ENCODE measurements around the gene SYNE1.
A peak's percentile ranks its signal among the peaks of the same experiment; 100 is the strongest.

The SYNE1 gene

DNA sequence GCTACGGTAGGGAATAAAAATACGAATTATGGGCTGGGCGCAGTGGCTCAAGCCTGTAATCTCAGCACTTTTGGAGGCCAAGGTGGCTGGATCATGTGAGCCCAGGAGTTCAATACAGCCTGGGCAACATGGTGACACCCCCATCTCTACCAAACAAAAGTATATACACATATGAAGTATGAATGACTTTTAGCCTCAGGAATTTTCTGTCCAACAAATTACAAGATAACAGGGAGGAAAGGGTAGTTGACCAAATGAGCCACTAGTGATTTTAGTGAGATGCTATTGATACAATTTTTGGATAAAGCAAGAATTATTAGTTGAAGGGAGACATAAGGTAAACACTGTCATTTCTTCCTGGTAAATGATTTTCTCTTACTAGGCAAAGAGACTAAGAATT is 328.2 kb downstream of the SYNE1 start:
- DNase-seq, result no peak

DNA sequence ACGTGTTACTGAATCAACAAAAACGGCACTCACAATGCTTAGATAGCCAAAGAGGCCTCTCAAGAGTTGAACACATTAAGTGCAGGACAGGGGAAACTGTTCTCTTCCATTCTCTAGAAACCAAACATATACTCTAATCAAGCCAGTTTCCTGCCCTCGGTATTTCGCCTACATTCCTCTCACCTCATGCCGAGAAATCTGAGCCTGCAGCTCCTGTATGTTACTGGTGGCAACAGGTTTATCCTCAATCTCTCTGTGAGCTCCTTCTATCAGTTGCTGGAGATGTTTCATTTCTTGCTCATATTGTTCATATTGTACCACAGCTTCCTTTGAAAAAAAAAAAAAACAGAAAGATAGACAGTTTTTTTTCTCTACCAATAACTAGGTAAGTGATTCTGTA is 328.9 kb downstream of the SYNE1 start:
- no peak for DNase-seq

DNA sequence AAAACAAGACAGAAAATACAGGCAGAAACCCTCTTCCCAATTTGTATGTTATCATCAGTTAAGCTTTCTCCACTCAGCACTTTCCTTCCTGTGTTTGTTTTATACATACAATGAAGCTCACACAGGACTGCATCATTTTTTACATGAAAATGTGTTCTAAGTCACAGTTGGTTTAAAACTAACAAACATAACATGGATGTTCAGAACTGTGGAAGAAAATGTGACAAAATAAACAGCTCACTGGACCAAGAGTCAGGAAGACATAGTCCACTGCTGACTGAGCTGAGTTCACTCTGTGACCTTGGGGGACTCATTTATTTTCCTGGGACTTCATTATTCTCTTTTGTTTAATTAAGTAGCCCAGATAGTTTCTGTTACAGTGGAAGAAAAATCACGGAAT is 331.5 kb downstream of the SYNE1 start:
- DNase-seq, result no peak

DNA sequence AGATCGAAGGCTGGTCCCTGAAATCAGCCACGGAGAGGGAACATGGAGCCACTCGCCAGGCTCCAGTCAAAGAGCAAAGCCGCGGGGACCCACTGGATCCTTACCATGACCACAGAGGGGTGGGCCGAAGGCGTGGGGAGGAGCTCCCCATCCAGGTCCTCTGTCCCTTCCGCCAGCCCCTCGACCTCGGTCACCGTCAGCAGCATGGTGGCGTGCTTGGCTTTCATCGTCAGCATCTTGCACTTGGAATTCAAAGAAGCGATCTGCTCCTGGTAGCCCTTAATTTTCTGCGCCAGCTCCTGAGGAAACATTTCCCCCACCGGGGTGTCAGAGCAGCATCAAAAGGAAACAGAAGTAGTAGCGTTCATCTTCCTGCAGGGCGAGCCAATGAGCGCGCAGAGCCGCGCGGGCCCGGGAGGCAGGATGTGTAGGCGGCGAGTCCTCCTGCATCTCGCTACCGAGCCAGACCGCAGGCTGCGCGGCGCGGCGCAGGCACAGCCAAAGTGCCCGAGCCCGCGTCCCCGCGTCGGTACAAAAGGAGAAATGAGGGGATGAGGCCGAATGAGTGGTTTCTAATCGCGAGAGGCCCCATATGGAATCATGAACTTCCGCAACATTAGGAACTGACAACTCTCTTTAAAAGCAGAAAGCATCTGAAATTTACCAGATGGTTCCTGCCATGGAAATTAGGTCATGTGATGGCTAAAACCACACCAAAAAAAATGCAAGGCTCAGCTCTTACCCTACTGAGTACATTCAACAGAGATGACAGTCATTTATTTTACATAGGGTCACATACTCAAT is 335.2 kb downstream of the SYNE1 start:
- DNase-seq, result no peak

DNA sequence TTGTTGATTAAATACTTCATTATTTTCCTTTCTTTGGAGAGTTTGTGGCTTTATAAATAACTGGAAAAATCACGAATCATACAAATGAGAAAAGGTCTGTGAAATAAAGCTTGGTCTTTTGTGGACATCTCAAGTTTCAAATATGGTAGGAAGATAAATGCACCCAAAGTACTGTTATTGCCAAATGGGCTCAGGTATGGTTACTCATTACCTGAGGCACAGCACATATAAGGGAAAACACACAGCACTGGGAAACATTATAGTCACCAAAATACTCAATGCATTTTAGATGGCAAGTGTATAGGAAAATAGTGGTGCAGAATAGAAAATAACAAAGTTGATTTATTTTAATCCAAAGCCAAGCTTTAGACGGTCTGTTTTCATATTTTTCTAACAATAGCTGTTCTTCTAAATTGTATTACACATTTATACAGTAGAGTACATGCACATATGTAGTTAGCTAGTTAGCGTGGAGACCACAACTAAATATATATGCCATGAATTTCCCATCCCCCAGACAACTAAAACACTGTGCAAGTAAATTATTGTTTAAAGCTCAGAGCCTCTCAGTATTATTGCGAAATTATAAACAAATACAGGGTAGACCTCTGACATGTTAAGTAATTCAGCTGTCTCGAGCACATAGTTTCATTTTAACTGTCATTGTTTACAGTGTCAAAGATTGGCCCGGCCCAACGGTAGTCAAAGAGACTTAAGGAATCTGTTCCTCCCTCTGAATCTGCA is 336.0 kb downstream of the SYNE1 start:
- DNase-seq, result no peak

DNA sequence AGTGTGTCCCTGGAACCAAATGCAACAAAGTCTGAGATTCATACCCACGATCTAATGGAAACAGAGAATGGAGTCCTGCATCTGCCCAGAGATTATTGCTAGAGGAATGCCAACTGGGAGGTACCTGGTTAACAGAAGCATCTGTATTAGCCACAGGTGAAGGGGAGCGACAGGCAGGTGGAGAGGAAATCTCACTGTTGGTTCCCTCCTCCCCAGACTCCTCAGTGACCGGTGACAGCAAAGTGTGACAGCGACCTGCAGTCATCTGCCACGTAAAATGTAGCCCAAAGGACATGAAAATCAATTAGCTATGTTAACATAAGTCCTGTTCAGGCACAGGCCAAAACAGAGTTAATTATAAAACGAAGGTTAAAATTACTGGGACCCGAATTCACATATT is 336.6 kb downstream of the SYNE1 start:
- DNase-seq, result no peak

DNA sequence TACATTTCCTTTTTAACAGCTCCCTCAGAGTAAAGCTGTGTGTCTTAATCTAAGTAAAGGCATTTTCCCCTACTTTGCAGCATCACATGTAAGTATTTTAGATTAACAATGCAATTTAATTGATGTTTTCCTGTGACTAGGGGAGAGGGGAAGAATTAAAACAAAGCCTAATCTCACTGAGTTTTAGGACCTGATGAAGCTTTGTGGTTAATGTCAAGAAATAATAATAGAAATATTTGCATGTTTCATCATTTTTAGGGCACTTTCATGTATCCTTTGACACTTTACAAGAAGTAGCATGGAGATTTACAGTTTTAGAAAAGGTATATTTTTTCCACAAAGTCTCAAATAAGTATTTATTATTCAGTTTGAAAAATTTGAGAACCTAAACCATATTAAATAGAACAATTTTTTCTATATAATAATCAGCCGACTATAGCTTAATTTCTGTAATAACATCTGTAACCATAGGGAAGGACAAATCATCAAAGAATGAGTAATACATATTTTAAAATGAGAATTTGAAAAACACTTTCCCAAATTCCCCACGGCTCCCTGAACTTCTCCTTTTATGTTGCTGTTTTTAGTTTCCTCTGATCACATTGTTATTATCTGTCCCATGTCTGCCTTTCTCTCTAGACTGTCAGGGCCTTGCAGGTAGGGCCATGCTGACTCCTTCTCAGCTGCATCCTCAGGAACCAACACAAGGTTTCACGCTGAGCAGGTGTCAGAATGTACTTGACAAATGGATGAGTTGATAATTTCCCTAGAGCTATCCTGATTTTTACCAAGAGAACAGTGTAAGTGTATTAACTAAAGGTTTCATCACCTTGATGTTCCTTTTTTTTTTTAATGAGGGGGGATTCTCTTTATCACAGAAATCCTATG is 338.1 kb downstream of the SYNE1 start:
- DNase-seq, result no peak

DNA sequence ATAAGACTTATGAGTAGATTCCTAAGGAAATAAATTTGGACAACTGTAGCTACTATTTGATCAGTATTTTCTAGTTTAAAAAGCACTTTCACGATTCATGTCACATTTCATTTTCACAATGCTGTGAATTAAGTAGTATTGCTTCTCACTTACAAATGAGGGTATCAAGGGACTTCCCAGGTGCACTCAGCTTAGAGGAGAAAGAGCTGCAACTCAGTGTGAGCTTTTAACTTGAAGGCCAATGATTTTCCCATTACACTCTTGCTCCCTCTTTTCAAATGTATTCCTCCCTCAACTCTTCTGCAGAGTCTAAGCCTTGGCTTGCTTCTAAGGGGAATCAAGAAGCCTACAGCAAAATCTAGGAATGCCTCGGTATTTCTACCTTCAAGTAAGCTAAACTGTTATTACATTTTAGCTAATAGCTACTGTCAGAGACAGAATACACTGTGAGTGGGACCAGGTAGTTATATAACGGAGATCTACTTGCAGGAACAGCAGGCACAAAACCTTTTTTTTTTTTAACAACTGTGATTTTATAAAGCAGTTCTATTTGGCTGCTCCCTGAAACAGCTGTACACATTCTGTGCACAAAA is 339.0 kb downstream of the SYNE1 start:
- DNase-seq, result no peak

DNA sequence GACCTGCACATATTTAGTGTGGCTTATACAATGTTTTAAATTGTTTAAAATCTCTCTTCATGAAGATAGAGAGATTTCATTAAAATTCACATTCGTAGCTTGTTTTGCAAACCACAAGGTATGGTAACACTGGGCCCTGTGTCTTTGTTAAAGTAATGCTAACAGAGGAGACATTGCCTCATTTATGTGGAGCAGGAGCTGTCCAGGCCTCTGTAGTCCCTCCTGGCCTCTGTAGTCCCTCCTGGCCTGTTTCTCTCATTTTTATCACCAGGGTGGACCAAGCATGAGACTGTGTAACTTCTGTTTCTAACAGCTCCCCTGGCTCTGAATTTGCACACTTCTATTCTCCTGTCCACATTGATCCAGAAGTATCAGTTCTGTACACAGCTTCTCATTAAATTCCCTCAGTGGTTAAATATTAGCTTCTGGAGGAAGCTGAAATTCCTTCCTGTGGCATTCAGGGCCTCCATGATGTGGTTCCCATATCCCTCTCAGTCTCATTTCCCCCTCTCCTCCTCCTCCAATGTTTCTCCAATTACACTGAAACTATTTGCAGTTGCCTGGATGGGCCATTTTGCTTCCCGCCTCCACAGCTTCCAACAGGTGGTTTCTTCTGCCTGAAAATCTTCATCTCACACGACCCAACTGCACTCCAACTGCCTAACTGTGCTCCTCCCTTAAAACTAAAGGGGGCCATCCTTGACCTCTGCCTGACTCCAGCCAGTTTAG is 340.4 kb downstream of the SYNE1 start:
- DNase-seq, result no peak

DNA sequence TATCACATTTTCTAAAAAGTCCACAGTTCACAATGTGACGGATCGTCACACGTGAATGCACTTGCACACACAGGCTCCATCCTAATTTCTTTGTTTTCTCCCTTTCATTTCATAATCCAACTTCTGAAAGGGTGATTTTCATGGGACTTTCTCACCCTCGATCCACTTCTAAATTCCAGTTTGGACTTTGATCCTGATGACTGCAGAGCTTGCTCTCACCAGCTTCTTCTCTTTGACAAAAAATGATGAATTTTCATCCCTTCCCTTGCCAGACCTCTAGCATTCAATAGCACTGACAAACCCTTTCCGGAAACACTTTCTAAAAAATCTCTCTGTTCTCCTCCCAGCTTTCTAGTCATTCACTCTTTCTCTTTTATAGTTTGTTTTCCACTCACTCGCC is 341.2 kb downstream of the SYNE1 start:
- DNase-seq, result no peak

DNA sequence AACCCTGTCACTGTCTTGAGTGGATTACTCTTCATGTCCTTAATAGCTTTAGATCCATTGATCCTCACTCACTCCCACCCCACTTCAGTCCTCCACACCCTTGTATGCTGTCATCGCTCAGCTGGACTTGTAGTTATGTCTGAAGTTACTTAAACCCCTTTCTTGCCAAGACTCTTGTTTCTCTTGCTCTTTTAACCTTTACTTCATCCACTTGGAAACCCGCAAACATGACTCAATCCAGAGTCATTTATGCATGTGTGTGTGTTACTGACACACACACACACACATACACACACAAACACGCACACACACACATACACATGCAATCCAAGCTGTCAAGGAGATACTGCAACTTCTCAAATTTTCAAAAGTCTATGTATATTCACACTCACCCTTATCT is 341.8 kb downstream of the SYNE1 start:
- no peak for DNase-seq

DNA sequence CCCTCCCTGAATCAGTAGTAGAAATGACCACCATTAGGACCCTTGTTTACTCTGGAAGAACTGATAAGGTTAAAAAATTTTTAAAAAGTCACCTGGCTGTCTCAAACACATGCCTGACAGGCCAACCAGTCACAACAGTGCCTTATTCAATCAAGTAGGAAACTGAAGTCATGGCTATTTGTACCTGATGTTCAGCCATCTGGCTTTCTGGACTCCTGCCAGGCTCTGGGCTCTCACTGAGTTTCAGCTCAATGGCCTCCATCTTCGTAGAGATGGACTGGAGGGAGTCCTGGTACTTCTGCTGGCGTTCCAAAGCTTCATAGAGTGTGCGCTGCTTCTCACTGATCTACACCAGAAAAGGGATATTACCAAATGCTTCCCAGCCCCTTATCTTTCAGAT is 343.8 kb downstream of the SYNE1 start:
- DNase-seq, result peak; percentile 24

DNA sequence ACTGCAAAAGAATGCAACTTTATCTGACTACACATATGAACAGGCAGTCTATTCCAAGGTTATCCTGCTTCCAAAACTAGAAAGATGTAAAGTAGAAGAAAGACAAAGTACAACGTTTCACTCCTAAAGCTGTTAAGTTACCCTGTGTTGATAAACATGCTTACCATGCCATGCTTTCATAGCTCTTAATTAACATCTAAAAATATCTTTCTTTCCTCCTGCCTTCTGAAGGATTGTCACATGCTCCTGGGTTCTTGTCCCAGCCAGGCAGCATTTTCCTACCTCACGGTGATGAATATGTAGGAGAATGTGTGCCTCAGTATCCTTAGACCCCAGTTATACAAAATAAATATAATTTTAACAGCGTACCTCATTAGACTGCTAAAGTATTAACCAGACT is 344.6 kb downstream of the SYNE1 start:
- DNase-seq, result no peak

DNA sequence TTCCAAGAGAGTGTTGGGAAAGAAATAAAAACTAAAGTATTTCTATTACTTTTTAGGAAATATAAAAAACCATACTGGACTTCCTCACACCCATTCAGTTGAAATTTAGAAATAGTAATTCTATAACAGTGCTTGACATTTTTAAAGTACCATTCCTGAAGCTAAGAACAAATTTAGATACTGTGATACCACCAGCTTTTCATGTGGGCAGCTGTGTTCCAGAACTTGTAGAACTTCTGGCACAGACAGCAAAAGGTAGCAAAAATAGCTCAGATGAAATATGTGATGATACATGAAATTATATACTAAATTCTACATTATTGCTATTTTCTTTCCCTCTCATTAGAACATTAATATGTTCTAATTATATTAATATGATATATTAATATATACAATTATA is 346.5 kb downstream of the SYNE1 start:
- no peak for DNase-seq

DNA sequence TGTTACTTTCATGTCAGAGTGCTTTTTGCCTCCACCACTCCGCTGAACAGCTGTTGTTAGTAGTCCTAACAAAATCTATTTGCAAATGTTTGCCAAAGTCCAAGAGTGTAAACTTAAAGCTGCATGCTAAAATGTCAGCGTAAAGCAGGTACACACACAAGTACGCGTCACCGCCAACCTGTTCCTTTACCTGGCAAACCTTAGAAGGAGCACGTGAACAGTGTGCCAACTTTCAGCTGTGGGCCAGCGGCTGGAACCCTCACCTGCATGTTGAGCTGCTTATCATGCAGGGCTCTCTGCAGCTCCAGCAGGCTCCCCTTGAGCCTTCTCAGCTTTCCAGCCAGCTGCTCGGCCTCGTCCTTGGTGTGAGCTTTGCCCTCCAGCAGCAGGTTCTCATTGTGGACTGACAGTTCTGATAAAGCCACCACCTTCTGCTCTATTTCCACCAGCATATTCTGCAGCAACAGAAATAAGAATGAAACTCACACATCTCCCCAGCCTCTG is 359.3 kb downstream of the SYNE1 start:
- peak; percentile 57 for DNase-seq

DNA sequence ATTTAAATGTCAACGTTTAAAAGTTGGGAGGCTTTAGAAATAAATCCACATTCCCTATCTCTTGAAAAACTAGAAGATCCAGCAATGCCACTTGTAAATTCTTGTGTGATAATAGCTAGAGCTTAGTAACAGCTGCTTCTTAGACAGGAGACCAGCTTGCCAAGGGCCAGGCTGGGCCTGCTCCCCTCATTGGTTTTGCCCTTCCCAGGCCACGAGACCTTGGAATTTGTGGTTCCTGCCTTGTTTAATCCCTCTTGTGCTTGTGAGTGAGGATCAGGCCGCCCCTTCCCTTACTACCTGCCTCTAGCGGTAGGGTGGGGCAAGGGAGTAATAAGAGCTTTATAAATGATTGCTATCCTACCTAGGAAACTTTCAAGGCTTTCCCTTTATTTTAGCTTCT is 363.5 kb downstream of the SYNE1 start:
- DNase-seq, result no peak

DNA sequence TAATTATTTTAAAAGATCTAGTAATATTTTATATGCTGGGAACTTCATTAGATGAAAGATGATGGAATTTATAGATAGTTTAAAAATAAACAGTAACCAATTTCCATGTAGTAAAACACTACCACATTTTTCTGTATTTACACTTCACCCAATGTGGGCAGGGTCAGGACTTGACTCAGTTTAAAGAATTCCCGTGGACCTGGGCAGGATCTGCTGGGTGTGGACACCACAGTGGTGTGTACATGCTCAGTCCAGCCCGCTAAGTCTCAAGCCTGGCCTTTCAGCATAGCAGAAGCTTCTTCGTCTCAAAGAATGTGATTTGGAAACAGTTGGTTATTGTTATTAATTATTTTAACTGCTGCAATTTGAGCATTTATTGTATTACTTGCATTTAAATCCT is 364.2 kb downstream of the SYNE1 start:
- DNase-seq, result no peak

DNA sequence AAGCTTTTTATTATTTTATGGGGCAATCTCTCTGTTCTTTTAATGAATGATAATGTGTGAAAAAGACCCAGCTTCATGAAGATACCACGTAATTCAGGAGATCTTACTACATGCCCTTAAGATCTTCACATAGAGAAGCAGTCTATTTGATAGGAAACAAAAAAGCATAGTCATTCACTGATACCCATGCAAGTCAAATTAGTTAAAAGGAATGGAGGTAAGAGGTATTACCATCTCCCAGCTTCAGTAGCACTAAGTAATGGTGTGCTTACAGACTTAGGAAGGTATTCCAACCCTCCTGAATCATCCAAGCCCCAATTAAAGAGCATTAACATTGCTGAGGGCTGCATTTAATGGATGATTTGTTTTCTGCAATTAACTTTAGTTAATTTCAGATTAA is 364.7 kb downstream of the SYNE1 start:
- DNase-seq, result no peak

DNA sequence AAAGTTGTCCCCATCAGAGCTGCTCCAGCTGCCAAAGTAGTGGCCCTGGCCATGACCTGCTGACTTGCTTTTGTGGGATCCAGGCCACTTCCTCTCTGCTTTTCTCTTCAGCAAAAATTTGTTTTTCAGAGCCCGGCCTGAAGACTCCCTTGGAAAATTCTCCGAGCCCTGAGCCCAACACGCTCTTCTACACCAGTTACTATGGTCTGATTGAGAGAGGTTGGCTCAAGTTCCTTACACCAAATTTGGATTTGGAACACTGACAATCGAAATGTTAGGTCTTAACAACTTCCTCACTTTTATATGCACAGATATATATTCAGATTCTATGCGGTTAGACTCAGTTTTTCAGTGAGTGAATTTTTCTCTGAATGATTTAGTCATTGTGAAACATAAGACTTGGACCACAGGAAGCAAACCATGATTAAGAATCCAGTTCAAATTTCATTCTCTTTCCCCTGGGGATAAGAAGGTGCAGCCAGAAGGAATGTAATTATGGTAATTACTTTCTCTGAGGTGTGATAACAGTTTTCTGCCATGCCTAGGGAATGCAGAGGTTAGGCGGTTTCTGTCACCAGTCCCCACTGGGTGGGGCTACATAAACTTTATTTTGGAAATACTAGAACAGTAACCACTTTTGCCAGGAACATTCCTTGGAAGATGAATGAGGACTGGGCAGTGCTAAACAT is 365.2 kb downstream of the SYNE1 start:
- no peak for DNase-seq

DNA sequence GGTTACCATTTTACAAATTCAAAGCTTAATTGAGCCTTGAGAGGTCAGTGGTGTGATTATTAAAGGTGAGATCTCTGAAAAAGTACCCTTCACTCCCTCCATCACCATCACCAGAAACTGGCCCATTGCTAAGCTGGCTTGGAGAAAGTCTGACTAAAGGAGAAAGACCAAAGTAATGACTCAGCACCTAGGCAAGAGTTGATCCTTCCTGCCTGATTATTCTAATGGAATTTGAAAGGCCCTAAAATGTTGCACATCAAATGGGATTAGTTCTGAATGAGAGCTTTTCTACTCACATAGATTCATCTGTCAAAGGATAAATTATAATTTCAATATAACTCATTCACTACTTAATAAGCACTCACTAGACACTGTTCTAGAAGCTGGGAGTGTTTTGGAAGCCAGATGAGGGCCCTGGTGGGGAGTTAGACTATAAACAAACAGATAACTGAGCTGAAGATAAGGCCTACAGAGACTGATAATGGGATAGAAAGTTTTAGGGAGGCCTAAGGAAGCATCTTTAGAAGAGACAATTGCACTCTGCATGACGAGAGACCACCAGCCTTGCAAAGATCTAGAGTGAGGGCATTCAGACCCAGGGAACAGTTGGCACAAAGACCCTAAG is 366.7 kb downstream of the SYNE1 start:
- no peak for DNase-seq

DNA sequence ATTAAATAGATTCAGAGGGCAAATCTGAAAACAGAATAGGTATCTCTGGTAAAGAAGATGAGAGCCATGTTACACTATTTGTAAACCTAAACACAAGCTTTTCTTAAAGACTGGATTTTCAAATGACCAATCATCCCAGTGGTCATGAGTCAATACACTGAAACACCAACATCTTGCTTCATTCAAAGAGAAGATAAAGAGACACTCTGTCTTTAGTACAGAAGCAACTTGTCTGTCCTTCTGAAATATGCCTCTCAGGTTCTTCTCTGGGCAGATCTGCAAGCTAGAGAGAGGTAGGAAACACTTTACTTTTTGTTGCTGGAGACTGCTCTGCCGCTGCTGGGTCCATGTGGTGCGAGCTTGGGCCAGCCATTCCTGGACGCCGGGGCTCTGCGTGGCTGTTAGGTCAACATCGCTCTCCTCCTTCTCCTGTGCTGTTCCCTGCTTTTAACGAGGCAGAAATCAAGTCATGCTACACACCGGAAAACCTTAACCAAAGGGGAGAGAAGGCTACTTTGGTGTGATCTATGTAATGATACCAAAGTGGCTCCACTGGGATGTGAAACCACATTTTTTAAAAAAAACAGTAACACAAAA is 368.2 kb downstream of the SYNE1 start:
- DNase-seq, result no peak
